Karpas-422 (cell line): Measurements from ENCODE around the gene NUP210. TPM values are rescaled to one million over a fixed set of nuclear protein-coding genes. Genes with fewer than 3 reads are reported as not detected.

Experiments
- DNase-seq: peaks from one replicate; pipeline ENCODE4 v3.0.0-alpha.2; 2015
- H2AFZ ChIP-seq: fragments of 200-600 bp; sonication (generic); 2 replicates; pipeline ENCODE4 v1.6.1; 2014; ENCODE audit warnings: antibody characterized with exemption, low read length, mixed read lengths
- H3K27ac ChIP-seq: fragments of 200-600 bp; sonication (generic); 2 replicates; pipeline ENCODE4 v1.5.1; 2014; ENCODE audit warnings: mild to moderate bottlenecking, low read length, moderate library complexity
- H3K27me3 ChIP-seq: fragments of 200-600 bp; sonication (generic); 2 replicates; pipeline ENCODE4 v1.6.1; 2014; ENCODE audit warnings: low read length, mixed read lengths
- H3K36me3 ChIP-seq: fragments of 200-600 bp; sonication (generic); 2 replicates; pipeline ENCODE4 v1.6.1; 2014; ENCODE audit warnings: low read length, mixed read lengths; ENCODE audit not compliant: insufficient read depth
- H3K4me1 ChIP-seq: fragments of 200-600 bp; sonication (generic); 2 replicates; pipeline ENCODE4 v1.6.1; 2014; ENCODE audit warnings: mild to moderate bottlenecking, low read length, mixed read lengths
- H3K4me2 ChIP-seq: fragments of 200-600 bp; sonication (generic); 2 replicates; pipeline ENCODE4 v1.6.1; 2014; ENCODE audit warnings: low read length, low read depth, mild to moderate bottlenecking; ENCODE audit not compliant: poor library complexity, severe bottlenecking
- H3K4me3 ChIP-seq: fragments of 200-600 bp; sonication (generic); 2 replicates; pipeline ENCODE4 v1.5.1; 2014; ENCODE audit warnings: mild to moderate bottlenecking, antibody characterized with exemption, low read length, mixed read lengths
- H3K79me2 ChIP-seq: fragments of 200-600 bp; sonication (generic); 2 replicates; pipeline ENCODE4 v1.6.1; 2014; ENCODE audit warnings: mild to moderate bottlenecking, low read length, mixed read lengths
- H3K9ac ChIP-seq: fragments of 200-600 bp; sonication (generic); 2 replicates; pipeline ENCODE4 v1.6.0; 2014; ENCODE audit warnings: low read length
- H3K9me2 ChIP-seq: fragments of 200-600 bp; sonication (generic), shearing (Covaris generic); replicated peaks from 2 replicates; pipeline ENCODE4 v1.6.0; 2014; ENCODE audit warnings: mild to moderate bottlenecking, low read length, moderate library complexity; ENCODE audit not compliant: insufficient read depth
- H3K9me3 ChIP-seq: fragments of 300-700, 200-600 bp; sonication (generic); 2 replicates; pipeline ENCODE4 v1.6.1; 2014; ENCODE audit warnings: low read length, mixed read lengths
- H4K20me1 ChIP-seq: fragments of 200-600 bp; sonication (generic); 2 replicates; pipeline ENCODE4 v1.6.1; 2014; ENCODE audit warnings: mild to moderate bottlenecking, antibody characterized with exemption, low read length, low read depth; ENCODE audit not compliant: insufficient read depth
- total RNA-seq: library from RNA; depleted of rRNA; stranded (reverse); fragments of >200 nt; shearing (Covaris generic); gene quantifications from 2 replicates; pipeline ENCODE4 v1.2.3, GENCODE V29; 2014; ENCODE audit warnings: low replicate concordance

NUP210 gene
- total RNA-seq, 1 experiment from 2014 or later, result 87.7 TPM

DNA sequence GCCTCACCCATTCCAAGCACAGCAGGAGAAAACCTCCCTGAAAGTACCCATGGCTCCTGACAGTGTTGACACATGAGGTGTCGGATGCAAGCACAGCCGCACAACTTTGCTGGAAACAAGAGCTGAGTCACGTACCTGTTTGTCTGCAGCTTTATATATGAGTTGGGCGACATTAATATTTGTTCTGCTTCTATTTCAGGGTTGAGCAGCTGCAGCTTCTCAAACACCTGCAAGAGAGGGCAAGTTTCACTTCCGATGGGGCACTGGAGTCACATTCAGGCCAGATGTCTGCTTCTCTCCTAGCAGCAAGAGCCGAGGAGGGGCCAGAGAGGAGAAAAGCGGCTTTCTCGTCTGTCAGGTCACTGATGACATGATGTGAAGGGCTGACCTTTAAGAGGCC, 88.0 kb downstream of the NUP210 start:
- peak overlapping the region; percentile 34 for H3K4me3 ChIP-seq
- no peaks in the 10 kb centered on the region for H3K9me3 ChIP-seq
- no peaks in the 10 kb centered on the region for H3K27me3 ChIP-seq
- H3K36me3 ChIP-seq, result peaks cover 59% of the 10 kb centered on the region
- H3K27ac ChIP-seq, result peak overlapping the region; percentile 97
- H3K9me2 ChIP-seq, result no peaks in the 10 kb centered on the region
- H4K20me1 ChIP-seq, result no peaks in the 10 kb centered on the region
- no peak overlapping the region for H2AFZ ChIP-seq
- H3K9ac ChIP-seq, result peak overlapping the region; percentile 66
- DNase-seq, result peak; percentile 96
- peaks cover 100% of the 10 kb centered on the region for H3K4me1 ChIP-seq
- H3K79me2 ChIP-seq, result peaks cover 8% of the 10 kb centered on the region; the same call in 1 of the 2 replicates
- H3K4me2 ChIP-seq, result peak overlapping the region; percentile 60

DNA sequence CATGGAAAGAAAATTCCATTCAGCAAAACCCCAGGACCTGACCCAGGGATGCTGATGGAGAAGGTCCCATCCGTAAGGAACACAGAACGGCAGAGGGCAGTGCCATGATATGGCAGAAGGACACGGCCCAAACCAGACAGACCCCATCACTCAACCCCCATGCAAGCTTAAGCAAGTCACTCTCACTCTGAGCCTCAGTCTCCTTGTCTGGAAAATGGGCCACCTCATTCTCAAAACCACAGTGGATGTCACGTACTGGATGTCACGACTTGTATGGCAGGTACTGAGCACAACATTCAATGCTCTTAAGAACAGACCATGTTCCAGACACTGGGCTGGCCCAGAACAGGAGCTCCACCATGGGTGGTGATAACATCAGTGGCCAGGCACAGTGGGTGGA, 90.4 kb downstream of the NUP210 start:
- peaks cover 11% of the 10 kb centered on the region; the same call in 1 of the 2 replicates for H3K79me2 ChIP-seq
- H3K4me1 ChIP-seq, result peaks cover 100% of the 10 kb centered on the region
- DNase-seq, result no peak

DNA sequence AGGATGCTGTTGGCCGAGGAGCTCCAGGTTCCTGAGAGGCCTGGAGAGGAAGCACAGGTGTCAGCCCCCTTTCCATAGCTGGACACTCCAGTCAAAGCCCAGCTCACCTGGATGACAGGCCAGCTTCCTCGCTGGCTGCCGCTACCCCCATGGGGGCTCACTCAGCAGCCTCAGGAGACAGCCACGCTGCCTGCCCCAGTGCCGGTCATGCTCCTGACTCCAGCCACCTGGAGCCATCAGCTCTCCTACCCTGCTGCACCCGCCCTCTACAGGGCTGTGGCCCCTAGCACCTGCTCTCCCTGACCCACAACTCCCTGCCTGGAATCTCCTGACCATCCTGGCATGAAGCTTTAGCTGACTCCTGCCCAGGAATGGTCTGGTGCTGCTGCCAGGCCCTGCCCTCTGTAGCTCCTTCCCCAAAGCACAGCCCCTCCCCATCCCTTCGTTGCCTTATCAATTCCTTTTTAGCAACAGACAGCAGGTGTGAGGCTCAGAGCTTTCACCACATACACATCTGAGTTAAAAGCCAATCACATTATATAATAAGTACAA, 94.2 kb downstream of the NUP210 start:
- H3K27me3 ChIP-seq, result no peaks in the 10 kb centered on the region
- peaks cover 72% of the 10 kb centered on the region for H3K4me1 ChIP-seq
- peak overlapping the region; percentile 38; the same call in 1 of the 2 replicates for H3K4me3 ChIP-seq
- peak overlapping the region; percentile 97 for H3K27ac ChIP-seq
- no peaks in the 10 kb centered on the region for H4K20me1 ChIP-seq
- H3K79me2 ChIP-seq, result peaks cover 23% of the 10 kb centered on the region; the same call in 1 of the 2 replicates
- peak overlapping the region; percentile 68 for H3K9ac ChIP-seq
- peak overlapping the region; percentile 54 for H3K4me2 ChIP-seq
- no peaks in the 10 kb centered on the region for H3K9me3 ChIP-seq
- H3K36me3 ChIP-seq, result peaks cover 79% of the 10 kb centered on the region
- H3K9me2 ChIP-seq, result no peaks in the 10 kb centered on the region
- peak; percentile 79 for DNase-seq
- H2AFZ ChIP-seq, result no peak overlapping the region

More for the DNA sequence above, 90.4 kb downstream of the NUP210 start:
- no peak overlapping the region for H3K4me3 ChIP-seq
- H3K9me3 ChIP-seq, result no peaks in the 10 kb centered on the region
- no peak overlapping the region for H3K4me2 ChIP-seq
- no peak overlapping the region for H2AFZ ChIP-seq
- no peak overlapping the region for H3K9ac ChIP-seq
- peak overlapping the region; percentile 97 for H3K27ac ChIP-seq
- H3K36me3 ChIP-seq, result peaks cover 62% of the 10 kb centered on the region
- no peaks in the 10 kb centered on the region for H3K27me3 ChIP-seq
- no peaks in the 10 kb centered on the region for H4K20me1 ChIP-seq
- no peaks in the 10 kb centered on the region for H3K9me2 ChIP-seq

DNA sequence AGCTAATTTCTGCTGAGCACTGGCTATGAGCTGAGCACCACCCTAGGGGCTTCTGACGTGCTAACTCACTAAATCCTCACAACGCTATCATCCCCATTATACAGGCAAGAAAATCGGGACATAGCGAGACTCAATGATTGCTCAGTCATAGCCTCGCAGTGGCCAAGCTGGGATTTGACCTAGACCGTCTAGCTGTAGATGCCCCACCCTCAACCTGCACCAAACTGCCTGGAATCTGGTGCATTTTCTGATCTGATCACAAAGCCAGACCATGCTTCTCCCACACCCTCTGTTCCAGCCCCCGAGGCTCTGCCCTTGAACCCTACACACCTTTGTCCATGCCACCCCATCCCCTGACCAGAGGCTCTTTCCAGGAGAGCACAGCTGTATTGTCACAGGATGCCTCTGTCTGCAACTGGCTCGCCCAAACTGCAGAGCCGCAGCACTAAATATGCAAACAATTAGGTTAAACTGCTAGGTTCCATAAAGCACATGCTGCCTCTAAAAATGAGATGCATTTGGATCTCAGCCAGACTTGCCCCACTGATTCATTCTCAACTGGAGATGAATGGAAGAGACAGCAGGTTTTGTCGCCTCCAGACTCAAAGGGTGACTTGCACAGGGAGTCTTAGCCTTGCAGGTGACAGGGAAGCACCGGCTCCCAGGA, 95.2 kb downstream of the NUP210 start:
- H4K20me1 ChIP-seq, result no peaks in the 10 kb centered on the region
- H3K9ac ChIP-seq, result peak overlapping the region; percentile 68
- H3K4me3 ChIP-seq, result peak overlapping the region; percentile 38; the same call in 1 of the 2 replicates
- H3K9me3 ChIP-seq, result no peaks in the 10 kb centered on the region
- no peaks in the 10 kb centered on the region for H3K9me2 ChIP-seq
- peak overlapping the region; percentile 54 for H3K4me2 ChIP-seq
- H3K79me2 ChIP-seq, result peaks cover 16% of the 10 kb centered on the region; the same call in 1 of the 2 replicates
- peak overlapping the region; percentile 97 for H3K27ac ChIP-seq
- no peaks in the 10 kb centered on the region for H3K27me3 ChIP-seq
- H2AFZ ChIP-seq, result no peak overlapping the region
- DNase-seq, result peak; percentile 92
- peaks cover 72% of the 10 kb centered on the region for H3K36me3 ChIP-seq
- peaks cover 63% of the 10 kb centered on the region for H3K4me1 ChIP-seq

DNA sequence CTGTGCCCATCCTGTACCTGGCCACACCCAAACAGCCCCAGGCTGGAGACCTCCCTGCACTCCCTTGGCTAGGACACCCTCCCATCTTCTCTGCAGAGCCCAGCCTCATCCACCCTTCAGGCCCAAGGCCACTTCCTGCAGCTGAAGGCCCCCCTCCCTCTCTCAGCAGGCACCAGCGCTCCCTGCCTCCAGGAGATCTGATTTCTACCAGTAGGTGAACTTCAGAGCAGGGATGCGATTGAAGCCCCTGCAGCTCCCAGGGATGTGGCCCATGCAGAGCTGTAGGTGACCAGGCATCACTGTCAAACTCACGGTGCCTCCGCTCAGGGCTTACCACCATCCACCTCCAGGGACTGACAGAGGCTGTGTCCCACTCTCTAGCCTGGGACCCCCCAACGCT, 96.3 kb downstream of the NUP210 start:
- Histone ChIP-seq H3K79me2 (peaks cover 16% of the 10 kb centered on the region; the same call in 1 of the 2 replicates), H3K9me3 (no peaks in the 10 kb centered on the region), H3K27me3 (no peaks in the 10 kb centered on the region), H4K20me1 (no peaks in the 10 kb centered on the region), H3K4me3 (no peak overlapping the region), H3K9me2 (no peaks in the 10 kb centered on the region), H3K27ac (peak overlapping the region; percentile 97), H3K4me1 (peaks cover 51% of the 10 kb centered on the region), H2AFZ (no peak overlapping the region), H3K4me2 (no peak overlapping the region), H3K36me3 (peaks cover 69% of the 10 kb centered on the region), H3K9ac (peak overlapping the region; percentile 43)
- no peak for DNase-seq

DNA sequence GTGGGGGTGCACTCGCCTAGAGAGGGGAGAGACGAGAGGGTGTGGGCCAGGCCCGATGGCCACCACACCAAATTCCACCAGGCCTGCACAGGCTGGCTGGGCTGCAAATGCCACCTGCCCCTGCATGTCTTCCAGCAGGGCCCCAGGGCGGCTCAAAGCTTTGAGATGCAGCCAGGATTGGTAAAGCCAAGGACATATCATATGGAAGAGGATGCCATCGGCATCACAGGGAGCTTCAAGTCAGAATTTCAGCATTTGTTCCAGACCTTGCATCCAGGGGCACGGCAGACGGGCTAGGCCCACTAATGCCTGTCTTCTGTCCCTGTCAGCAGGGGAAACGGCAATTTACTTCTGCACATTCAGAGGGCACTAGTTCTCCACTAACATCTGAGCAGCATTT, 97.8 kb downstream of the NUP210 start:
- no peak overlapping the region for H3K4me2 ChIP-seq
- H3K4me3 ChIP-seq, result no peak overlapping the region
- peaks cover 57% of the 10 kb centered on the region for H3K36me3 ChIP-seq
- H3K9me3 ChIP-seq, result no peaks in the 10 kb centered on the region
- no peak for DNase-seq
- H3K27ac ChIP-seq, result no peak overlapping the region
- no peaks in the 10 kb centered on the region for H3K27me3 ChIP-seq
- no peaks in the 10 kb centered on the region for H4K20me1 ChIP-seq
- no peaks in the 10 kb centered on the region for H3K9me2 ChIP-seq
- H3K4me1 ChIP-seq, result peaks cover 36% of the 10 kb centered on the region
- no peak overlapping the region for H3K9ac ChIP-seq
- H3K79me2 ChIP-seq, result peaks cover 16% of the 10 kb centered on the region; the same call in 1 of the 2 replicates
- no peak overlapping the region for H2AFZ ChIP-seq

DNA sequence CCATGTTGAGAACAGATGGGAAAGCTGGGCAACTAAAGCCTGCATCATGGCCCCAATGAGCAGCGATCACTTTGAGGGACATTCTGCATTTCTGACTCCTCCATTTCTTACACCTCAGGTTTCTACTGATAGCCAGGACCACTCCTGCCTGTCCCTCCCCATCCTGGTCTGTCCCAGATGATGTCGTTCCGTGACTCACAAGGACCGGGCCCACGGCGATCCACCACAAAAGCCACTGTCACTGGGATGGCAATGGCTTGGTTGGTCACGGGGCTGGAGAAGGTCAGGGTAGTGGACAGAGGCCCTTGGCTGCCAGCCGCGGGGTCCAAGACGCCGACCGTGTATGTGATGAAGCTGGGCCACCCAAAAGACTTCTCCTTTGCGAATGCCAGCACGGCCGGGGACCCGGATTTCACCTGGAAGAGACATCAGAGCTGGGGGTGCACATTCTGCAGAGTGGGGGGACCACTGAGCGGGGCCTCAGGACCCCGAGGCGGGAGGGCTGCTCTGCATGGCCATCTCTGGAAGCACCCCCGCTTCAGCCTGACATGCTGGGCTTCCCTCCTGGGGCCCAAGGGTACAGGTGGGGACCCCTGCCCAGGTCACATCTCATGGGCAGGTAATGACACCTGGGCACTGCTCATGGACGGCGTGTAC, 100.4 kb downstream of the NUP210 start:
- Histone ChIP-seq H3K9ac (no peak overlapping the region), H3K9me2 (no peaks in the 10 kb centered on the region), H3K27me3 (no peaks in the 10 kb centered on the region), H3K79me2 (peaks cover 12% of the 10 kb centered on the region; the same call in 1 of the 2 replicates), H3K4me1 (peaks cover 10% of the 10 kb centered on the region), H4K20me1 (no peaks in the 10 kb centered on the region), H2AFZ (no peak overlapping the region), H3K4me2 (no peak overlapping the region), H3K9me3 (no peaks in the 10 kb centered on the region), H3K4me3 (no peak overlapping the region), H3K36me3 (peaks cover 68% of the 10 kb centered on the region), H3K27ac (no peak overlapping the region)
- DNase-seq, result no peak
